H1 (cell line): ENCODE measurements around the gene DRGX. TPM values are rescaled to one million over a fixed set of nuclear protein-coding genes. Genes with fewer than 3 reads are reported as not detected.

Source experiments
- CHD1 ChIP-seq: IDR thresholded peaks from 2 replicates; pipeline ENCODE4 v1.6.1; 2012; ENCODE audit warnings: low read depth, low read length, improper control_type of control experiment
- EGR1 ChIP-seq: IDR thresholded peaks from 2 replicates; pipeline ENCODE4 v1.6.1; 2011; ENCODE audit warnings: low read depth, low read length, borderline replicate concordance
- PHF8 ChIP-seq: fragments of 200-600 bp; sonication (generic); conservative IDR thresholded peaks from 2 replicates; pipeline ENCODE4 v1.7.1; 2012; ENCODE audit warnings: low read depth, mild to moderate bottlenecking, inconsistent platforms, low read length, moderate library complexity
- SAP30 ChIP-seq: fragments of 300-600 bp; sonication (generic); IDR thresholded peaks from 2 replicates; pipeline ENCODE4 v1.7.1; 2012; ENCODE audit warnings: low read length, moderate library complexity, mild to moderate bottlenecking, inconsistent platforms; ENCODE audit not compliant: insufficient read depth, insufficient replicate concordance
- TAF1 ChIP-seq: IDR thresholded peaks from 2 replicates; pipeline ENCODE4 v1.6.1; 2011; ENCODE audit warnings: mild to moderate bottlenecking, low read depth, low read length
- polyA plus RNA-seq, 7 experiments: library from polyadenylated mRNA; depleted of rRNA in 3 of 7; stranded (reverse) in 5 of 7; unstranded in 2 of 7; fragments of >200 nt in 5 of 7; fragments of 200-250 nt in 2 of 7; gene quantifications; 1 replicate in 5 of 7; 2 replicates in 1 of 7; 4 replicates in 1 of 7; pipeline versions ENCODE4 v1.2.1 to v1.2.3, GENCODE V29; 2011 to 2013; ENCODE audit warnings: missing spikeins in 2 of 7, mixed read lengths in 2 of 7
- total RNA-seq: library from RNA; stranded (reverse); fragmentation: NEBNext Ultra II Directional; extraction: Animal tissue kit (Norgen Biotek cat#: 25700); gene quantifications from 2 replicates; pipeline ENCODE4 v1.2.1, GENCODE V29; 2021

DRGX gene
- total and polyA plus RNA-seq, 2 of the 8 experiments (the other 6 are each of a cell fraction or from before 2014, with no cell fraction given) = not detected

DNA sequence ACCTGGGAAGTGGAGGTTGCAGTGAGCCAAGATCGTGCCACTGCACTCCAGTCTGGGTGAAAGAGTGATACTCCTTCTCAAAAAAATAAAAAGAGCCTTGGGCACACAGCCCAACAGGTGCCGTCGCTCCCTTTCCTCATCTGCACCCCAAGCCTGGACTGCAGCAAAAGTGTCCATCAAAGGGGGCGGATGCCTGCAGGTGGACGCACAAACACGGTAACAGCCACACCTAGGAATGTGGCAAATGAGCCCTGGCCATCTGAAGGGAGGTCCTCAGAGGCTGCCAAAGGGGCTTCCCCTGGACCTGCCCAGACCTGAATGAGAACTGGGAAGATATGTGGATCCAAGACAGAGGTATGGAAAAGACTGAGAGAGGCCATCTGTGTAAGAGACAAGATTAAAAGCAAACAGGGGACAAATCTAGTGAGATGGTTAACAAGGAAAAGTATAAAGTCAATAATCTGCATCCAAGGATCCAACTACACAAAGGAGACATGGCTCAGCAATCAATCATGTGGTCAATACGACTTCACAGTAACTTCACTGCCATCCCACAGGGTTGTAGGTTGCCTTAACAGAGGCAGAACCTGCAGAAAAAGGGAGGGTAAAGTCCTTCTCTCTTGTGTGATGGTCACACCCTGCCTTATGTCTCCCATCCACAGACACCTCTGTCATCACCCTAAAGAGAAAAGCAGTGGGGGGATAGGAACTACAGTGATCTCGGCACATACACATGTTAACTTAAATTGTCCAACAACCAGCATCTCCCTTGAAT is 25.4 kb downstream of the DRGX start (continued):
- TF ChIP-seq EGR1 = no peak
- TF ChIP-seq TAF1 = no peak
- TF ChIP-seq PHF8 = no peak
- TF ChIP-seq CHD1 = no peak
- TF ChIP-seq SAP30 = no peak
